Transverse colon (tissue), 4 donors: ENCODE results near the gene DYTN. TPM values are rescaled to one million over a fixed set of nuclear protein-coding genes. Genes with fewer than 3 reads are reported as not detected.

Experiments
- DNase-seq: peaks from one replicate; pipeline ENCODE4 v3.0.0-alpha.2; 2019
- H3K27ac ChIP-seq, 4 donors: fragments of 200-600 bp; sonication (generic); 2 replicates each; pipeline ENCODE4 v1.5.1; 2016 to 2018; ENCODE audit warnings: inconsistent platforms in 4 of 4
- H3K27me3 ChIP-seq: fragments of 200-600 bp; sonication (generic); 2 replicates; pipeline ENCODE4 v1.5.1; 2017; ENCODE audit warnings: inconsistent platforms
- H3K36me3 ChIP-seq, 4 donors: fragments of 200-600 bp; sonication (generic); 2 replicates each; pipeline ENCODE4 v1.5.1; 2017 to 2019; ENCODE audit warnings: inconsistent platforms in 4 of 4
- H3K4me1 ChIP-seq, 4 donors: fragments of 200-600 bp; sonication (generic); 2 replicates each; pipeline ENCODE4 v1.5.1; 2017 to 2020; ENCODE audit warnings: inconsistent platforms in 4 of 4
- H3K4me3 ChIP-seq, 4 donors: fragments of 200-600 bp; sonication (generic); 1 replicate in 1 of 4; 2 replicates in 3 of 4; pipeline versions ENCODE4 v1.5.1 to v1.6.1; 2017 to 2019; ENCODE audit warnings: inconsistent platforms in 4 of 4
- H3K9me3 ChIP-seq, 2 donors: fragments of 200-600 bp; sonication (generic); 2 replicates each; pipeline ENCODE4 v1.5.1; 2017 to 2019; ENCODE audit warnings: inconsistent platforms in 2 of 2
- EP300 ChIP-seq: sonication (generic); formaldehyde crosslinking; IDR thresholded peaks from one replicate; pipeline ENCODE4 v1.6.1; 2017; ENCODE audit warnings: antibody characterized with exemption, low read depth
- POLR2A ChIP-seq: fragments of 450-650 bp; IDR thresholded peaks from one replicate; pipeline ENCODE4 v1.6.1; 2016; ENCODE audit warnings: antibody characterized with exemption, mild to moderate bottlenecking, moderate library complexity
- POLR2AphosphoS5 ChIP-seq, 3 donors: sonication (generic); formaldehyde crosslinking; IDR thresholded peaks; one replicate each; pipeline ENCODE4 v1.6.1; 2016; ENCODE audit warnings: antibody characterized with exemption in 3 of 3
- WGBS, 2 donors: methylation state at CpG; one replicate each; pipeline ENCODE4 v1.1.5; 2018; ENCODE audit warnings: low coverage in 1 of 2; 5-methylcytosine and 5-hydroxymethylcytosine counted together
- in situ Hi-C, 4 donors: fragments of 200-750 bp; cut with MboI; loops; one replicate each; pipeline versions ENCODE4 v1.15.0 to v1.15.1; 2017; ENCODE audit warnings: low sequenced_read_pairs in 3 of 4, low pct_ligation_motif_present in 1 of 4, low pct_unique_long_range_greater_than_20kb in 1 of 4
- intact Hi-C: fragments of 100-400 bp; cut with DNase I; formaldehyde crosslinking; loops from one replicate; pipeline ENCODE4 v1.15.1; 2023; ENCODE audit warnings: low total_unique reads
- total RNA-seq, 4 donors: library from RNA; depleted of rRNA; stranded (reverse); fragments of >200 nt; gene quantifications; one replicate each; pipeline ENCODE4 v1.1.0, GENCODE V29; 2016
- TF ChIP-seq, protein P1 (sequence below), 5 experiments: fragments of 200-600 bp in 3 of 5; fragments of 450-650 bp in 2 of 5; sonication (generic) in 3 of 5; IDR thresholded peaks; 1 replicate in 2 of 5; 2 replicates in 3 of 5; pipeline ENCODE4 v1.5.1; 2016 to 2017; ENCODE audit warnings: antibody characterized with exemption in 5 of 5, inconsistent platforms in 3 of 5, mild to moderate bottlenecking in 2 of 5, moderate library complexity in 1 of 5

The DYTN gene
- total RNA-seq, 4 donors from 2014 or later, result not detected

DNA sequence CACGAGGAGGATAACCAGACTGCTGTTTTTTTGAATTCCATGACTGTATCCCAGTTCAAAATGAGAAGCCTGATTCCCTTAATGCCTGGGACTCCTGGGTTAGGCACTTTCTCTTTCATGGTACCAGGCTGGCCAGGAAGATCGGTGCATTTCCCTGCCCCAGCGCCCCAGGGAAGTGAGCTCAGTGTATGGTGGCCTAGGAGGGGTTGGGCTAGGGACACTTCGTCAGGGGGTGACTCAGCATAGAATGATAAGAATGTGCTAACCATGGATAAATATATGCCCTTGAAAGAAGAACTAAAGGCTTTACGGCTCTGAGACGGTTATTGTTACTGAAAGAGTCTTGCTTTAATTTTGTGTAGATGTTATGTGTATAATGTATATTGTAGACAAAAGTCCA is 103.4 kb downstream of the DYTN start:
- Histone ChIP-seq H3K4me3 (no peak overlapping the region), H3K9me3 (no peaks in the 10 kb centered on the region), H3K4me1 (no peaks in the 10 kb centered on the region), H3K27ac (no peak overlapping the region), H3K36me3 (no peaks in the 10 kb centered on the region), H3K27me3 (no peaks in the 10 kb centered on the region)
- 67 to 70% methylated on average over 3 to 6 of the region's 6 CpGs for WGBS, 2 donors
- in situ Hi-C loops, result no loop called here
- intact Hi-C loops, result no loop called here
- TF ChIP-seq POLR2A (no peak), EP300 (no peak), POLR2AphosphoS5 (IDR thresholded peaks at IDR 0.05) (no peak)
- TF ChIP-seq, protein P1, sequence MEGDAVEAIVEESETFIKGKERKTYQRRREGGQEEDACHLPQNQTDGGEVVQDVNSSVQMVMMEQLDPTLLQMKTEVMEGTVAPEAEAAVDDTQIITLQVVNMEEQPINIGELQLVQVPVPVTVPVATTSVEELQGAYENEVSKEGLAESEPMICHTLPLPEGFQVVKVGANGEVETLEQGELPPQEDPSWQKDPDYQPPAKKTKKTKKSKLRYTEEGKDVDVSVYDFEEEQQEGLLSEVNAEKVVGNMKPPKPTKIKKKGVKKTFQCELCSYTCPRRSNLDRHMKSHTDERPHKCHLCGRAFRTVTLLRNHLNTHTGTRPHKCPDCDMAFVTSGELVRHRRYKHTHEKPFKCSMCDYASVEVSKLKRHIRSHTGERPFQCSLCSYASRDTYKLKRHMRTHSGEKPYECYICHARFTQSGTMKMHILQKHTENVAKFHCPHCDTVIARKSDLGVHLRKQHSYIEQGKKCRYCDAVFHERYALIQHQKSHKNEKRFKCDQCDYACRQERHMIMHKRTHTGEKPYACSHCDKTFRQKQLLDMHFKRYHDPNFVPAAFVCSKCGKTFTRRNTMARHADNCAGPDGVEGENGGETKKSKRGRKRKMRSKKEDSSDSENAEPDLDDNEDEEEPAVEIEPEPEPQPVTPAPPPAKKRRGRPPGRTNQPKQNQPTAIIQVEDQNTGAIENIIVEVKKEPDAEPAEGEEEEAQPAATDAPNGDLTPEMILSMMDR (IDR thresholded peaks at IDR 0.05), result no peak
- DNase-seq, result no peak

- 83 to 85% methylated on average over 3 of the region's 3 CpGs for WGBS, 2 donors
- no peak for DNase-seq
- no peaks in the 10 kb centered on the region for H3K27me3 ChIP-seq
- in situ Hi-C loops, result no loop called here
- H3K9me3 ChIP-seq, result no peaks in the 10 kb centered on the region
- no peaks in the 10 kb centered on the region for H3K36me3 ChIP-seq
- no peak for TF ChIP-seq EP300
- no peak for TF ChIP-seq POLR2AphosphoS5 (IDR thresholded peaks at IDR 0.05)
- no peak for TF ChIP-seq POLR2A
- TF ChIP-seq, protein P1 (IDR thresholded peaks at IDR 0.05), result no peak
- no peak overlapping the region for H3K27ac ChIP-seq
- no peak overlapping the region for H3K4me3 ChIP-seq
- intact Hi-C loops, result no loop called here
- H3K4me1 ChIP-seq, result no peaks in the 10 kb centered on the region
These were observed 106.5 kb downstream of the DYTN start for GRCh38 chr2:206611736-206612135.

DNA sequence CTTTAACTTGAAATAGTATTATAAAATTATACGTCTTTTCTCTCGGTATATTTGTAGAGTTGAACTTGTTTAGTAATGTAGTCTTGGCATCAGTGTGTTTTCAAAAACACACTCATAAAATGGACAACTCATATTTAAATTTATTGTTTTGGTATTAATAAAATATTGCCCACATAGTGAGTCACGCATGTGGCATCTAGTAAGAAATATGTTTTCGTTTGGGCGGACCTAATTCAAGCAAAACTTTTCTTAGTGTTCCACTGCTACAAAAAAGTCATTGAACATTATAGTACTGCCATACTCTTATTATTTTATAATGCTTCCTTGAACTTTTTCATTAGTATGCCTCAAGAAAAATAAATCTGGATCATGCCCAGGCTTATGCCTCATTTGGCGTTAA is 107.0 kb downstream of the DYTN start:
- H3K9me3 ChIP-seq, result no peaks in the 10 kb centered on the region
- TF ChIP-seq POLR2A (no peak), POLR2AphosphoS5 (IDR thresholded peaks at IDR 0.05) (no peak), EP300 (no peak)
- TF ChIP-seq, protein P1 (IDR thresholded peaks at IDR 0.05), result no peak
- 96% methylated on average over 6 of the region's 6 CpGs for WGBS, 2 donors
- intact Hi-C loops, result no loop called here
- H3K4me3 ChIP-seq, result no peak overlapping the region
- H3K27me3 ChIP-seq, result no peaks in the 10 kb centered on the region
- no peaks in the 10 kb centered on the region for H3K4me1 ChIP-seq
- no peak for DNase-seq
- H3K36me3 ChIP-seq, result no peaks in the 10 kb centered on the region
- in situ Hi-C loops, result no loop called here
- no peak overlapping the region for H3K27ac ChIP-seq

DNA sequence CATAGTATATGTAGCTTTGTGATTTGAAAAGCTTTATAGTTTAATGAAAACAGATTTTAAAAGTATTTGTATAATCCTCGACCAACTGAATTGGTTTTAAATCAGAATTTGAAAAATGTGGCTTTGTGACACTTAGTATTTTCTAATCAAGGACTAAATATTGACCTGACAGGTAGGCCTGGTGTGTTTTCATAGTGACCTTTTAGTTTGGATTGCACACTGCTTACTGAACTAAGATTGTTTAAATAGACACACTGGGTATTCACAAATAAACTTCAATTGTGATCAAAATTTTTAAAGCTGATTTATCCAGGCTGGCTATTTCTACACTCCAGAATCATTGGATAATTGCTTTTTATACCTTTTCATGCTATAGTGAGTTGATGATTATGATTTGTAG is 107.7 kb downstream of the DYTN start:
- Histone ChIP-seq H3K4me1 (no peaks in the 10 kb centered on the region), H3K27me3 (no peaks in the 10 kb centered on the region), H3K4me3 (no peak overlapping the region), H3K36me3 (no peaks in the 10 kb centered on the region), H3K9me3 (no peaks in the 10 kb centered on the region), H3K27ac (no peak overlapping the region)
- no peak for DNase-seq
- TF ChIP-seq, protein P1 (IDR thresholded peaks at IDR 0.05), result no peak
- TF ChIP-seq POLR2AphosphoS5 (IDR thresholded peaks at IDR 0.05) (no peak), POLR2A (no peak), EP300 (no peak)
- intact Hi-C loops (no loop called here), in situ Hi-C loops (no loop called here)
- WGBS, 2 donors, result 61 to 75% methylated on average over 1 of the region's 1 CpG
